BLaER1 (cell line): Measurements from ENCODE around the gene EYA4.
"Not testable (repeated sequence)": the region's sequence is repeated elsewhere in the genome, so short reads cannot be mapped to it uniquely, and the experiment has no call there.

Experiments
- H3K27ac ChIP-seq: shearing (Covaris generic); formaldehyde crosslinking; 2 replicates; pipeline ENCODE4 v1.8.1; 2022
- H3K27me3 ChIP-seq: shearing (Covaris generic); formaldehyde crosslinking; 2 replicates; pipeline ENCODE4 v1.8.1; 2022
- H3K36me3 ChIP-seq: shearing (Covaris generic); formaldehyde crosslinking; 2 replicates; pipeline ENCODE4 v1.8.1; 2022
- H3K4me1 ChIP-seq: shearing (Covaris generic); formaldehyde crosslinking; 2 replicates; pipeline ENCODE4 v1.8.1; 2022
- H3K4me2 ChIP-seq: shearing (Covaris generic); formaldehyde crosslinking; 2 replicates; pipeline ENCODE4 v1.8.1; 2022
- H3K4me3 ChIP-seq: shearing (Covaris generic); formaldehyde crosslinking; 2 replicates; pipeline ENCODE4 v1.8.1; 2022
- H3K9ac ChIP-seq: shearing (Covaris generic); formaldehyde crosslinking; 2 replicates; pipeline ENCODE4 v1.8.1; 2022
- H3K9me3 ChIP-seq: shearing (Covaris generic); formaldehyde crosslinking; 2 replicates; pipeline ENCODE4 v1.8.1; 2022
- H4K20me1 ChIP-seq: shearing (Covaris generic); formaldehyde crosslinking; 2 replicates; pipeline ENCODE4 v1.8.1; 2022
- Cebpa-rat ChIP-seq: shearing (Covaris generic); IDR thresholded peaks from 2 replicates; pipeline ENCODE4 v1.8.1; 2022

Gene EYA4

GRCh38 chr6:133392015-133392414, 150.9 kb downstream of the EYA4 start:
- peaks cover 85% of the 10 kb centered on the region for H3K4me1 ChIP-seq
- H3K4me2 ChIP-seq, result peak overlapping the region; percentile 80
- no peaks in the 10 kb centered on the region for H3K9me3 ChIP-seq
- H4K20me1 ChIP-seq, result no peaks in the 10 kb centered on the region
- peaks cover 4% of the 10 kb centered on the region; the same call in 1 of the 2 replicates for H3K36me3 ChIP-seq
- no peak overlapping the region for H3K4me3 ChIP-seq
- peak overlapping the region; percentile 79 for H3K27ac ChIP-seq
- H3K27me3 ChIP-seq, result no peaks in the 10 kb centered on the region
- no peak overlapping the region for H3K9ac ChIP-seq
- no peak for TF ChIP-seq Cebpa-rat

GRCh38 chr6:133392641-133393040, 151.5 kb downstream of the EYA4 start:
- H3K4me2 ChIP-seq, result peak overlapping the region; percentile 80
- H3K4me1 ChIP-seq, result peaks cover 78% of the 10 kb centered on the region
- no peaks in the 10 kb centered on the region for H3K9me3 ChIP-seq
- peak overlapping the region; percentile 13; the same call in 1 of the 2 replicates for H3K9ac ChIP-seq
- no peaks in the 10 kb centered on the region for H3K27me3 ChIP-seq
- peak overlapping the region; percentile 79; the same call in 1 of the 2 replicates for H3K27ac ChIP-seq
- no peaks in the 10 kb centered on the region for H4K20me1 ChIP-seq
- peaks cover 5% of the 10 kb centered on the region; the same call in 1 of the 2 replicates for H3K36me3 ChIP-seq
- H3K4me3 ChIP-seq, result no peak overlapping the region
- no peak for TF ChIP-seq Cebpa-rat

- Histone ChIP-seq H3K36me3 (peaks cover 13% of the 10 kb centered on the region; the same call in 1 of the 2 replicates), H3K9ac (no peak overlapping the region), H3K9me3 (no peaks in the 10 kb centered on the region), H4K20me1 (no peaks in the 10 kb centered on the region), H3K27ac (no peak overlapping the region), H3K4me1 (peaks cover 66% of the 10 kb centered on the region), H3K4me3 (no peak overlapping the region), H3K4me2 (no peak overlapping the region), H3K27me3 (no peaks in the 10 kb centered on the region)
- no peak for TF ChIP-seq Cebpa-rat
Measured at GRCh38 chr6:133393891-133394290, 152.7 kb downstream of the EYA4 start.

GRCh38 chr6:133394630-133395029, 153.5 kb downstream of the EYA4 start:
- Histone ChIP-seq H3K4me2 (no peak overlapping the region), H3K4me1 (peaks cover 58% of the 10 kb centered on the region), H3K9ac (no peak overlapping the region), H3K36me3 (peaks cover 20% of the 10 kb centered on the region; the same call in 1 of the 2 replicates), H3K27me3 (no peaks in the 10 kb centered on the region), H3K4me3 (no peak overlapping the region), H4K20me1 (no peaks in the 10 kb centered on the region), H3K9me3 (no peaks in the 10 kb centered on the region), H3K27ac (no peak overlapping the region)
- no peak for TF ChIP-seq Cebpa-rat

GRCh38 chr6:133396233-133396983, 155.3 kb downstream of the EYA4 start:
- TF ChIP-seq Cebpa-rat, result no peak
- peak overlapping the region; percentile 1; the same call in 1 of the 2 replicates for H3K4me2 ChIP-seq
- H3K9ac ChIP-seq, result no peak overlapping the region
- H3K4me3 ChIP-seq, result no peak overlapping the region
- peaks cover 25% of the 10 kb centered on the region; the same call in 1 of the 2 replicates for H3K36me3 ChIP-seq
- peaks cover 10% of the 10 kb centered on the region for H3K9me3 ChIP-seq
- no peak overlapping the region for H3K27ac ChIP-seq
- no peaks in the 10 kb centered on the region for H4K20me1 ChIP-seq
- no peaks in the 10 kb centered on the region for H3K27me3 ChIP-seq
- H3K4me1 ChIP-seq, result peaks cover 41% of the 10 kb centered on the region

- no peak overlapping the region for H3K27ac ChIP-seq
- TF ChIP-seq Cebpa-rat, result no peak
- H3K9ac ChIP-seq, result no peak overlapping the region
- peaks cover 25% of the 10 kb centered on the region; the same call in 1 of the 2 replicates for H3K36me3 ChIP-seq
- H3K4me2 ChIP-seq, result no peak overlapping the region
- peaks cover 41% of the 10 kb centered on the region for H3K4me1 ChIP-seq
- no peak overlapping the region for H3K4me3 ChIP-seq
- peaks cover 10% of the 10 kb centered on the region for H3K9me3 ChIP-seq
- no peaks in the 10 kb centered on the region for H3K27me3 ChIP-seq
- no peaks in the 10 kb centered on the region for H4K20me1 ChIP-seq
Measured at GRCh38 chr6:133396984-133397348, 155.8 kb downstream of the EYA4 start.

GRCh38 chr6:133397601-133398000, 156.4 kb downstream of the EYA4 start:
- not testable (repeated sequence) for H3K27me3 ChIP-seq, H3K27ac ChIP-seq, H3K4me2 ChIP-seq, H3K4me3 ChIP-seq, H4K20me1 ChIP-seq, H3K9ac ChIP-seq
- H3K36me3 ChIP-seq, result peaks cover 25% of the 10 kb centered on the region; the same call in 1 of the 2 replicates
- peaks cover 10% of the 10 kb centered on the region for H3K9me3 ChIP-seq
- H3K4me1 ChIP-seq, result peaks cover 41% of the 10 kb centered on the region

- Histone ChIP-seq H3K4me1 (peaks cover 30% of the 10 kb centered on the region), H3K27ac (no peak overlapping the region), H3K9ac (no peak overlapping the region), H4K20me1 (no peaks in the 10 kb centered on the region), H3K4me2 (no peak overlapping the region), H3K27me3 (no peaks in the 10 kb centered on the region), H3K36me3 (peaks cover 25% of the 10 kb centered on the region; the same call in 1 of the 2 replicates), H3K9me3 (peaks cover 10% of the 10 kb centered on the region), H3K4me3 (no peak overlapping the region)
- no peak for TF ChIP-seq Cebpa-rat
Measured at GRCh38 chr6:133399426-133399825, 158.3 kb downstream of the EYA4 start.

- no peak overlapping the region for H3K4me3 ChIP-seq
- peaks cover 14% of the 10 kb centered on the region for H3K9me3 ChIP-seq
- H3K4me2 ChIP-seq, result no peak overlapping the region
- no peak overlapping the region for H3K9ac ChIP-seq
- no peak overlapping the region for H3K27ac ChIP-seq
- no peaks in the 10 kb centered on the region for H4K20me1 ChIP-seq
- H3K4me1 ChIP-seq, result peaks cover 15% of the 10 kb centered on the region
- H3K27me3 ChIP-seq, result no peaks in the 10 kb centered on the region
- H3K36me3 ChIP-seq, result peaks cover 25% of the 10 kb centered on the region; the same call in 1 of the 2 replicates
- no peak for TF ChIP-seq Cebpa-rat
Measured at GRCh38 chr6:133404151-133404550, 163.0 kb downstream of the EYA4 start.

GRCh38 chr6:133404728-133405127, 163.6 kb downstream of the EYA4 start:
- TF ChIP-seq Cebpa-rat, result no peak

More at GRCh38 chr6:133404728-133405127, 163.6 kb downstream of the EYA4 start:
- Histone ChIP-seq H3K4me3 (no peak overlapping the region), H3K27ac (no peak overlapping the region), H3K9me3 (peaks cover 14% of the 10 kb centered on the region), H3K4me2 (no peak overlapping the region), H3K27me3 (no peaks in the 10 kb centered on the region), H4K20me1 (no peaks in the 10 kb centered on the region), H3K9ac (no peak overlapping the region), H3K4me1 (peaks cover 15% of the 10 kb centered on the region), H3K36me3 (peaks cover 20% of the 10 kb centered on the region; the same call in 1 of the 2 replicates)
